Vagina (tissue), 2 donors: ENCODE data around the gene MRPS15. TPM values are rescaled to one million over a fixed set of nuclear protein-coding genes. Genes with fewer than 3 reads are reported as not detected.
"Not testable (repeated sequence)": the region's sequence is repeated elsewhere in the genome, so short reads cannot be mapped to it uniquely, and the experiment has no call there.

ENCODE experiments used
- DNase-seq, 2 donors: peaks; one replicate each; pipeline ENCODE4 v3.0.0-alpha.2; 2017; ENCODE audit errors: extremely low spot score in 2 of 2
- H3K27ac ChIP-seq: fragments of 200-600 bp; sonication (generic); one replicate; pipeline ENCODE4 v1.5.1; 2019
- H3K27me3 ChIP-seq: fragments of 200-600 bp; sonication (generic); one replicate; pipeline ENCODE4 v1.5.1; 2019
- H3K36me3 ChIP-seq, 2 donors: fragments of 200-600 bp; sonication (generic); one replicate each; pipeline ENCODE4 v1.5.1; 2017 to 2019
- H3K4me1 ChIP-seq: fragments of 200-600 bp; sonication (generic); one replicate; pipeline ENCODE4 v1.5.1; 2019
- H3K4me3 ChIP-seq, 2 donors: fragments of 200-600 bp; sonication (generic); 1 replicate in 1 of 2; 2 replicates in 1 of 2; pipeline ENCODE4 v1.5.1; 2016 to 2019
- H3K9me3 ChIP-seq: fragments of 200-600 bp; sonication (generic); one replicate; pipeline ENCODE4 v1.5.1; 2019
- CTCF ChIP-seq, 3 experiments: fragments of 450-650 bp in 2 of 3; fragments of 200-600 bp in 1 of 3; sonication (generic) in 1 of 3; IDR thresholded peaks; one replicate each; pipeline ENCODE4 v1.5.1; 2017 to 2019; ENCODE audit warnings: antibody characterized with exemption in 3 of 3, mild to moderate bottlenecking in 2 of 3, moderate library complexity in 2 of 3
- POLR2A ChIP-seq, 2 donors: fragments of 450-650 bp; IDR thresholded peaks; one replicate each; pipeline ENCODE4 v1.6.1; 2017; ENCODE audit warnings: antibody characterized with exemption in 2 of 2, mild to moderate bottlenecking in 2 of 2, moderate library complexity in 2 of 2
- POLR2AphosphoS5 ChIP-seq, 2 donors: sonication (generic); formaldehyde crosslinking; IDR thresholded peaks; one replicate each; pipeline ENCODE4 v1.9.0; 2017; ENCODE audit warnings: antibody characterized with exemption in 2 of 2, mild to moderate bottlenecking in 2 of 2, low read depth in 1 of 2; ENCODE audit not compliant: insufficient read depth in 1 of 2
- intact Hi-C: fragments of 100-400 bp; cut with DNase I; formaldehyde crosslinking; loops from one replicate; pipeline ENCODE4 v1.15.1; 2023
- total RNA-seq: library from RNA; depleted of rRNA; stranded (reverse); fragments of >200 nt; gene quantifications from one replicate; pipeline ENCODE4 v1.2.3, GENCODE V29; 2016

The MRPS15 gene
- total RNA-seq, 1 donor from 2014 or later: 54.0 TPM

GRCh38 chr1:36497207-36497606, 33.0 kb upstream of the MRPS15 start:
- no peaks in the 10 kb centered on the region for H3K36me3 ChIP-seq
- no peaks in the 10 kb centered on the region for H3K4me1 ChIP-seq
- H3K27me3 ChIP-seq: no peaks in the 10 kb centered on the region
- intact Hi-C loops: no loop called here
- H3K9me3 ChIP-seq: no peaks in the 10 kb centered on the region
- H3K4me3 ChIP-seq: no peak overlapping the region
- DNase-seq: no peak
- no peak for TF ChIP-seq CTCF (IDR thresholded peaks at IDR 0.05)
- TF ChIP-seq POLR2A (IDR thresholded peaks at IDR 0.05): no peak
- no peak for TF ChIP-seq POLR2AphosphoS5 (IDR thresholded peaks at IDR 0.05; ENCODE audit: insufficient read depth in 1 of 2, low read depth in 1 of 2)
- H3K27ac ChIP-seq: no peak overlapping the region

GRCh38 chr1:36494971-36495370, 30.8 kb upstream of the MRPS15 start:
- H3K27me3 ChIP-seq: no peaks in the 10 kb centered on the region
- no peak overlapping the region for H3K4me3 ChIP-seq
- intact Hi-C loops: no loop called here
- H3K27ac ChIP-seq: no peak overlapping the region
- TF ChIP-seq POLR2A (IDR thresholded peaks at IDR 0.05) (no peak), POLR2AphosphoS5 (IDR thresholded peaks at IDR 0.05; ENCODE audit: insufficient read depth in 1 of 2, low read depth in 1 of 2) (no peak)
- H3K4me1 ChIP-seq: no peaks in the 10 kb centered on the region
- H3K36me3 ChIP-seq: no peaks in the 10 kb centered on the region
- DNase-seq: no peak
- no peaks in the 10 kb centered on the region for H3K9me3 ChIP-seq

GRCh38 chr1:36493524-36493923, 29.3 kb upstream of the MRPS15 start:
- intact Hi-C loops: no loop called here

GRCh38 chr1:36492491-36492890, 28.3 kb upstream of the MRPS15 start:
- H3K27ac ChIP-seq: no peak overlapping the region
- no peak for DNase-seq
- TF ChIP-seq POLR2A (IDR thresholded peaks at IDR 0.05): no peak
- intact Hi-C loops: no loop called here
- H3K9me3 ChIP-seq: no peaks in the 10 kb centered on the region
- no peaks in the 10 kb centered on the region for H3K36me3 ChIP-seq
- H3K4me1 ChIP-seq: no peaks in the 10 kb centered on the region
- no peaks in the 10 kb centered on the region for H3K27me3 ChIP-seq
- H3K4me3 ChIP-seq: no peak overlapping the region

More at GRCh38 chr1:36493524-36493923, 29.3 kb upstream of the MRPS15 start:
- H3K9me3 ChIP-seq: no peaks in the 10 kb centered on the region
- no peaks in the 10 kb centered on the region for H3K36me3 ChIP-seq
- no peak overlapping the region for H3K4me3 ChIP-seq
- H3K27ac ChIP-seq: no peak overlapping the region
- no peak for DNase-seq
- TF ChIP-seq CTCF (IDR thresholded peaks at IDR 0.05) (no peak), POLR2A (IDR thresholded peaks at IDR 0.05) (no peak), POLR2AphosphoS5 (IDR thresholded peaks at IDR 0.05; ENCODE audit: insufficient read depth in 1 of 2, low read depth in 1 of 2) (no peak)
- no peaks in the 10 kb centered on the region for H3K4me1 ChIP-seq
- no peaks in the 10 kb centered on the region for H3K27me3 ChIP-seq

- H3K27ac ChIP-seq, H3K4me1 ChIP-seq, intact Hi-C loops, DNase-seq, H3K4me3 ChIP-seq, H3K9me3 ChIP-seq, H3K36me3 ChIP-seq, H3K27me3 ChIP-seq: not testable (repeated sequence)
Observed at GRCh38 chr1:36489258-36490051, 25.3 kb upstream of the MRPS15 start.

GRCh38 chr1:36487906-36488305, 23.7 kb upstream of the MRPS15 start:
- no peak for DNase-seq
- intact Hi-C loops: no loop called here
- no peaks in the 10 kb centered on the region for H3K4me1 ChIP-seq
- no peak overlapping the region for H3K4me3 ChIP-seq
- no peak for TF ChIP-seq CTCF (IDR thresholded peaks at IDR 0.05)
- no peak for TF ChIP-seq POLR2AphosphoS5 (IDR thresholded peaks at IDR 0.05; ENCODE audit: insufficient read depth in 1 of 2, low read depth in 1 of 2)
- no peak for TF ChIP-seq POLR2A (IDR thresholded peaks at IDR 0.05)
- H3K27ac ChIP-seq: no peak overlapping the region
- H3K27me3 ChIP-seq: no peaks in the 10 kb centered on the region
- H3K9me3 ChIP-seq: no peaks in the 10 kb centered on the region
- no peaks in the 10 kb centered on the region for H3K36me3 ChIP-seq

GRCh38 chr1:36487336-36487725, 23.1 kb upstream of the MRPS15 start:
- H3K27ac ChIP-seq, intact Hi-C loops, DNase-seq, H3K4me3 ChIP-seq, H3K27me3 ChIP-seq, H3K36me3 ChIP-seq, H3K9me3 ChIP-seq, H3K4me1 ChIP-seq: not testable (repeated sequence)
